Renal pelvis (tissue), 12 donors: Measurements from ENCODE around the gene TMEM138. TPM values are rescaled to one million over a fixed set of nuclear protein-coding genes. Genes with fewer than 3 reads are reported as not detected.
A peak's percentile ranks its signal among the peaks of the same experiment; 100 is the strongest.

Experiments
- DNase-seq: peaks from one replicate; pipeline ENCODE4 v3.0.0-alpha.2; 2013
- long read RNA-seq, 16 experiments: transcript quantifications; one replicate each; lab custom pipeline, GENCODE V29; 2026
- polyA plus RNA-seq, 3 donors: library from polyadenylated mRNA; unstranded; fragments of 120-200 nt; gene quantifications; one replicate each; pipeline ENCODE4 v1.2.1, GENCODE V29; 2013; ENCODE audit not compliant: insufficient read length in 3 of 3

The TMEM138 gene
- polyA plus RNA-seq = 10 to 100 TPM; 40.6 to 53.6 (median 51.8) TPM
- long read RNA-seq, donor 1, transcript TMEM138-201 (5 exons, 1,848 nt) = major isoform, 10 of 12 reads
- long read RNA-seq, donor 1, partial matches to known transcripts = 0 of 12 reads
- long read RNA-seq, donor 1, other reads (novel, unspliced or antisense) = 0 of 12 reads
- long read RNA-seq, donor 2, transcript TMEM138-201 (5 exons, 1,848 nt) = major isoform, 11 of 14 reads
- long read RNA-seq, donor 2, partial matches to known transcripts = 0 of 14 reads
- long read RNA-seq, donor 2, other reads (novel, unspliced or antisense) = 0 of 14 reads
- long read RNA-seq, donor 3, transcript TMEM138-201 (5 exons, 1,848 nt) = major isoform, 9 of 10 reads
- long read RNA-seq, donor 3, partial matches to known transcripts = 0 of 10 reads
- long read RNA-seq, donor 3, other reads (novel, unspliced or antisense) = 0 of 10 reads
- long read RNA-seq, donor 4, transcript TMEM138-201 (5 exons, 1,848 nt) = major isoform, 10 of 16 reads
- long read RNA-seq, donor 4, partial matches to known transcripts = 0 of 16 reads
- long read RNA-seq, donor 4, other reads (novel, unspliced or antisense) = 0 of 16 reads
- long read RNA-seq, donor 5, transcript TMEM138-201 (5 exons, 1,848 nt) = major isoform, 7 of 9 reads
- long read RNA-seq, donor 5, partial matches to known transcripts = 0 of 9 reads
- long read RNA-seq, donor 5, other reads (novel, unspliced or antisense) = 0 of 9 reads
- long read RNA-seq, donor 6, partial matches to known transcripts = 27 of 38 reads
- long read RNA-seq, donor 6, other reads (novel, unspliced or antisense) = 0 of 38 reads
- long read RNA-seq, donor 7, transcript TMEM138-201 (5 exons, 1,848 nt) = major isoform, 6 of 12 reads
- long read RNA-seq, donor 7, partial matches to known transcripts = 0 of 12 reads
- long read RNA-seq, donor 7, other reads (novel, unspliced or antisense) = 0 of 12 reads
- long read RNA-seq, donor 8, transcript TMEM138-209 (3 exons, 2,839 nt) = major isoform, 5 of 11 reads
- long read RNA-seq, donor 8, transcript TMEM138-201 (5 exons, 1,848 nt) = major isoform, 5 of 11 reads
- long read RNA-seq, donor 8, partial matches to known transcripts = 0 of 11 reads
- long read RNA-seq, donor 8, other reads (novel, unspliced or antisense) = 0 of 11 reads
- long read RNA-seq, donor 9, transcript TMEM138-201 (5 exons, 1,848 nt) = major isoform, 13 of 19 reads
- long read RNA-seq, donor 9, partial matches to known transcripts = 0 of 19 reads
- long read RNA-seq, donor 9, other reads (novel, unspliced or antisense) = 0 of 19 reads
- long read RNA-seq, donor 10, transcript TMEM138-201 (5 exons, 1,848 nt) = major isoform, 5 of 12 reads
- long read RNA-seq, donor 10, partial matches to known transcripts = 0 of 12 reads
- long read RNA-seq, donor 10, other reads (novel, unspliced or antisense) = 0 of 12 reads
- long read RNA-seq, donor 11, partial matches to known transcripts = 0 of 6 reads
- long read RNA-seq, donor 11, other reads (novel, unspliced or antisense) = 0 of 6 reads
- long read RNA-seq, donor 12, transcript TMEM138-201 (5 exons, 1,848 nt) = major isoform, 16 of 23 reads
- long read RNA-seq, donor 12, partial matches to known transcripts = 0 of 23 reads
- long read RNA-seq, donor 12, other reads (novel, unspliced or antisense) = 0 of 23 reads
- long read RNA-seq, donor 13, transcript TMEM138-201 (5 exons, 1,848 nt) = major isoform, 5 of 8 reads
- long read RNA-seq, donor 13, partial matches to known transcripts = 0 of 8 reads
- long read RNA-seq, donor 13, other reads (novel, unspliced or antisense) = 0 of 8 reads
- long read RNA-seq, donor 14 = 0 reads
- long read RNA-seq, donor 15, transcript TMEM138-201 (5 exons, 1,848 nt) = major isoform, 6 of 10 reads
- long read RNA-seq, donor 15, partial matches to known transcripts = 0 of 10 reads
- long read RNA-seq, donor 15, other reads (novel, unspliced or antisense) = 0 of 10 reads
- long read RNA-seq, donor 16, transcript TMEM138-201 (5 exons, 1,848 nt) = major isoform, 5 of 9 reads
- long read RNA-seq, donor 16, partial matches to known transcripts = 0 of 9 reads
- long read RNA-seq, donor 16, other reads (novel, unspliced or antisense) = 0 of 9 reads

GRCh38 chr11:61361741-61362541, at the start of gene TMEM138, which contains the start of gene CYB561A3:
Gene TMEM138, plus strand, starts transcription at chr11:61362374. Its CDS starts 2,017 bp downstream, at chr11:61364391.
Gene CYB561A3, minus strand, starts transcription at chr11:61361882. Its CDS starts 5,169 bp downstream, at chr11:61356713.
- peak; percentile 94 for DNase-seq

GRCh38 chr11:61315260-61315659, 46.9 kb upstream of the TMEM138 start:
- no peak for DNase-seq

DNA sequence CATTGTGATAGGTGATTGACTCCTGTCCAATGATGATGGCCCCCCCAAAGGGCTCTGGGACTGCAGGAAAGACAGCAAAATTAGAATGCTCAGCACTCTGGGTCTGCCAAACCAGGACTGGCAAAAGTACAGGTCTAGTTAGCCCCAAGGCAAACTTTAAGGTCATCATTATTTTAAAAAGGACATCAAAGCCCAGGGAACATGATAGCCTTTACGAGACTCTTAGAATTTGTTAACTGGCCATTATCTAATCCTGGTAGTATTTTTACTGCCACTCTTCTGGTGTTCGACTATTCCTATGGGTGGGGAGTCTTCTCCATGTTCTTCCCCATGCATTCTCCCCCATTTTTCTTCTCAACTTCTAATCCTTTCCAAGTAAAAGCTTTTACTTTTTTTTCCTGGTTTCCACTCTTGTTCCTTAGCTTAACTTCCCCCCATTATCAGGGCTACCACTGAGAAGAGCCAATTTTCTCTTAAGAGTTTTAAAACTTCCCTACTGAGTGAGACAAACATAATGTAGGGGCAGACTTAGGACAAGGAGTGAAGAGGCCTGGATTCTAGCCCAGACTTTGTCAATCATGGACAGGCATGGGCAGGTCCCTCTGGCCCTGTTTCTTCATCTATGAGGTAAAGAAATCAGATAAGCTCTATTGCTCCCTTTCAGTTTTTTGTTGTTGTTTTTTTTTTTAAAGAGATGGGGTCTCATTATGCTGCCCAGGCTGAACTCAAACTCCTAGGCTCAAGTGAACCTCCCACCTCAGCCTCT, 36.3 kb upstream of the TMEM138 start:
- DNase-seq = no peak

GRCh38 chr11:61327669-61328071, 34.5 kb upstream of the TMEM138 start:
- DNase-seq = no peak

DNA sequence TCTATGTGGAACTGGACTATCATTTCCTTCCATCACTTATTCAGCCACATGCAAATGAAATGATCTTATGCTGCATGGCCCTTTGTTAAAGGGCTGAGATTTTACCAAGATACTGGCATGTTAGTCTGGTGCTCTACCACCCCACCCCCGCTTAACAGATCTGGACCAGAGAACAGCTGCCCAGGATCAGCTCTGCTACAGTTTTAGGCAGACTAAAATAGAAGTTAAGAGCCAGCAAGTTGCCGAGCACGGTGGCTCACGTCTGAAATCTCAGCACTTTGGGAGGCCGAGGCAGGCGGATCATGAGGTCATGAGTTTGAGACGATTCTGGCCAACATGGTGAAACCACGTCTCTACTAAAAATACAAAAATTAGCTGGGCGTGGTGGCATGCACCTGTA, 33.8 kb upstream of the TMEM138 start:
- no peak for DNase-seq

GRCh38 chr11:61329871-61330270, 32.3 kb upstream of the TMEM138 start:
- DNase-seq = no peak

GRCh38 chr11:61331651-61332050, 30.5 kb upstream of the TMEM138 start:
- no peak for DNase-seq

DNA sequence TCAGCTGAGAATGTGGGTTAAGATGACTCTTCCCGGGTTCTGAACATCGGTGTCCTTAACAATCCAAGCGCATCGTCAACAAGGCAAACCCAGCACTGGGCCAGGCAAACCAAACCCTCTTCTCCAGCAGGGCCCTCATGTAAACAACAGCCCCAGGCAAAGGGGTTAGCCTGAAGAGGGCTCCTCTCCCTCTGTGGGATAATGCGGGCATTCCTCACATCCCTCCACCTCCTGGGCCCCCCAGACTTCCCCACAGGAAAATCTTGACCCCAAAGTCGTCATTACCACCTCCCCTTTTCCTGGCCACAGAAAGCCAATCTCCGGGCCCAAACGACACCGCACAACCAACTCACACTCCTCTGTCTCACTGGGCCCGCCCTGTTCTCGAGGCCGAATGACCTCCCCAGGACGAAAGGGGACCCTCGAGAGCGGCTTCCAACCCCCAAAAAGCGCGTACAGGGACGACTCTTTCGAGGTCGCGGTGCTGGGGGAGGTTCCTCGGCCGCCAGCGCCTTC, 29.8 kb upstream of the TMEM138 start:
- no peak for DNase-seq

DNA sequence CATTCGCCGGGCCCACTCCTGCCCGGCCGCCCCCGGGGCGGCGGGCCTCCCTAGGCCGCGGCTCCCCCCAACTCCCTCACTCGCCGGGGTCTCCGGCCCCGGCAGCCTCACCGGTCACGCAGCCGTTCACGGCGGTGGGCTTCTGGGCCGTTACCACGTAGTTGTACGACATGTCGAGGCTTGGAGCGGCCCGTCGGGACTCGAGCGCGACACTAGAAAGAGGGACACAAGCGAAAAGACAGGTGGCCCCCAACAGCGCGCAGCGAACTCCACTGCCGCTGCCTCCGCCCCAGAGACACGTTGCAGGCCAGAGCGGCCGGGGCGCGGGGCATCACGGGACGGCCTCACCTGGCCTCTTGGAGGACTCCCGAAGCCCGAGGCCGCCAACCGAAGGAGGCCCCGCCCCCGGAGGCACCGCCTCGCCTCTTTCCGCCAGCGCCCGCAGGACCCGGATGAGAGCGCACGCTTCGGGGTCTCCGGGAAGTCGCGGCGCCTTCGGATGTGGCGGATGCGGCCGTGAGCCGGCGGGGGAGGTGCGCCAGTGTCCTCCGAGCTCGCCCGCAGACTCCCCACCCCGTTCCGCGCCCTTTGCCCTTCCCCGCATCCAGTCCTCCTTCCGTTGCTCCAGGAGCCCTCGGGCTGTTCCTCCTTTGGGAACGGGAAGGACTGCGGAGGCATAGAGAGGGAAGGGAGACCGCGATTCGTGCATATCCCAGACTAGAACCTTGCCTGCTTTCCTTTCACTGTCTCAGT, 29.2 kb upstream of the TMEM138 start, which contains the start of the genes DDB1 and TKFC:
Gene DDB1, minus strand, starts transcription at position 309 of the 753 bp plus-strand sequence. Its CDS starts 137 bp downstream, at position 172.
Gene TKFC, plus strand, starts transcription at position 432 of the 753 bp plus-strand sequence. CDS start 1,501 bp downstream, outside the sequence.
- peak; percentile 94 for DNase-seq

DNA sequence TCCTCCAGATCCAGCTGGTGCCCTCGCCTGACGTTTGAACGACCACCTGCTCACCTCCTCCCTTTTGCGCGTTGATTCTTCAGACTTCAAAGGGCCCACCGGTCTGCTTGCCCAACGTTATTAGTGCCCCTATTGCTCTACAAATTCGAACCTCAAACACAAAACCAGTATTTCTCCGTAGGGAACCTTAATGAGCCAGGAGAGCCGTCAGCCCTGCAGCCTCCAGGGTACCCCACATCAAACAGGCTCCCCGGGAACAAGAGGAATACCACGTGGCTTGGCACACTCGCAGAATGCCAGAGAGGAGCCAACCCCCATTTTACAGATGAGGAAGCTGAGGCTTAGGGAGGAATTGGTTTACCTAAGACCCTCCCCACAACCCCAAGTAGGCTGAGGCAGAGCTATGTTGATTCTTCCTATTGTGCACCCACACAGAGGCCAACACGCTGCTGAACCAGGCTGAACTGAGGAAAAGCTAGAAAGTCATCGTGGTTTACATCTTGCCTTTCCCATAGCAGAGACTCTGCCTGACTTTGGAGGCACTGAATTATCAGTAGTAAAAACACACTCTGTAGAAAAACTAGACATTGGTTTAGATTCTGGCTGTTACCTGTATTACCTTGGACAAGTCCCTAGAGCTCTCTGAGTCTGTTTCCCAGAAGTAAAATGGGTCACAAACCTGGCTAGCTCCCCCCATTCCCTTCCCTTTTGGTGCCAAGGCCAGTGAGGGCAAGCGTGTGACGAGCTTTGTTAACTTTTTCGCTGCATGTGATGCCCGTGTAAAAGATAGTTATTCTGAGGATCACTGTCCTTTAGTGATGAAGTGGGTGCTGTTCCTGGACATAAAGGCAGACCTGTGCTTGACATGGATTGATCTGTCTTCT, 28.4 kb upstream of the TMEM138 start:
- DNase-seq = no peak

GRCh38 chr11:61334434-61335354, 27.5 kb upstream of the TMEM138 start:
- no peak for DNase-seq

DNA sequence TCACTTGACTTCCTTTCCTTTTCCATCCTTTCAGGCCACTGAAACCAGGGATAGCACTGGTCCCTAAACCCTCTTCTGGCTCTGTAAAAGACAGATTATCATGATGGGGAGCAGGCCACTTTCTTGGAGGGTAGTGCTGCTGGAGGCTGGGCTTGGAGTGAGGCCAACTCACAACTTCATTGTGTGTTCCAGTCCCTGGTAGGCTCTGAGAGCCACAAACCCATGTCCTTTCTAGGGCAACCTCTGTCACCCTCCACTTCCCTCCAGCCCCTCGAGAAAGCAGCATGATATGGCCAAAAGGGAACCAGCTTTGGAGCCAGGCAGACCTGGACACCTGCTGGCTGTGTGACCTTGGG, 26.8 kb upstream of the TMEM138 start:
- DNase-seq = no peak

GRCh38 chr11:61336171-61336935, 25.8 kb upstream of the TMEM138 start:
- peak; percentile 75 for DNase-seq
